SK-N-SH treated with all-trans-retinoic acid at 6 μM for 48 hours (cell line): ENCODE measurements around the gene ACBD5.
A peak's percentile ranks its signal among the peaks of the same experiment; 100 is the strongest.

Experiments used
- ATAC-seq: fragments of 200-7000 bp; cut with Tn5 transposase; 3 replicates; pipeline ENCODE4 v1.9.1; 2020; ENCODE audit warnings: mild to moderate bottlenecking, moderate library complexity
- ARNTL ChIP-seq: fragments of 450-650 bp; formaldehyde crosslinking; IDR thresholded peaks from 2 replicates; pipeline ENCODE4 v1.5.0; 2020; ENCODE audit warnings: low read depth, mild to moderate bottlenecking, moderate library complexity, borderline replicate concordance
- BACH2 ChIP-seq: fragments of 250-450 bp; sonication (Bioruptor Pico); IDR thresholded peaks from 2 replicates; pipeline ENCODE4 v1.9.0; 2021; ENCODE audit warnings: mild to moderate bottlenecking, borderline replicate concordance
- CSDC2 ChIP-seq: fragments of 250-450 bp; sonication (Bioruptor Pico); IDR thresholded peaks from 2 replicates; pipeline ENCODE4 v1.5.0; 2020; ENCODE audit warnings: mild to moderate bottlenecking, moderate library complexity
- ESRRG ChIP-seq: fragments of 250-450 bp; sonication (Bioruptor Pico); IDR thresholded peaks from 2 replicates; pipeline ENCODE4 v1.6.1; 2021; ENCODE audit warnings: mild to moderate bottlenecking
- GLIS3 ChIP-seq: fragments of 250-450 bp; sonication (Bioruptor Pico); IDR thresholded peaks from 2 replicates; pipeline ENCODE4 v1.5.0; 2020; ENCODE audit warnings: mild to moderate bottlenecking, moderate library complexity
- ISL1 ChIP-seq: fragments of 250-450 bp; sonication (Bioruptor Pico); IDR thresholded peaks from 2 replicates; pipeline ENCODE4 v2.1.2; 2022; ENCODE audit warnings: mild to moderate bottlenecking, moderate library complexity
- PPARA ChIP-seq: fragments of 250-450 bp; sonication (Bioruptor Pico); IDR thresholded peaks from 2 replicates; pipeline ENCODE4 v1.5.0; 2020; ENCODE audit warnings: mild to moderate bottlenecking, borderline replicate concordance
- RARB ChIP-seq: fragments of 250-450 bp; sonication (Bioruptor Pico); IDR thresholded peaks from 2 replicates; pipeline ENCODE4 v1.8.0; 2021; ENCODE audit warnings: mild to moderate bottlenecking, moderate library complexity
- SNAI2 ChIP-seq: fragments of 250-450 bp; sonication (Bioruptor Pico); IDR thresholded peaks from 2 replicates; pipeline ENCODE4 v1.5.0; 2020; ENCODE audit warnings: mild to moderate bottlenecking, moderate library complexity
- TOX ChIP-seq: fragments of 250-450 bp; sonication (Bioruptor Pico); IDR thresholded peaks from 2 replicates; pipeline ENCODE4 v1.8.0; 2021; ENCODE audit warnings: mild to moderate bottlenecking, moderate library complexity, borderline replicate concordance
- TSHZ2 ChIP-seq: fragments of 250-450 bp; sonication (Bioruptor Pico); IDR thresholded peaks from 2 replicates; pipeline ENCODE4 v1.5.0; 2020; ENCODE audit warnings: mild to moderate bottlenecking, moderate library complexity
- ZFP3 ChIP-seq: fragments of 250-450 bp; sonication (Bioruptor Pico); IDR thresholded peaks from 2 replicates; pipeline ENCODE4 v1.5.0; 2020; ENCODE audit warnings: mild to moderate bottlenecking, moderate library complexity
- ZFP30 ChIP-seq: fragments of 450-650 bp; formaldehyde crosslinking; IDR thresholded peaks from 2 replicates; pipeline ENCODE4 v1.5.0; 2022; ENCODE audit warnings: mild to moderate bottlenecking, moderate library complexity
- ZNF565 ChIP-seq: fragments of 450-650 bp; formaldehyde crosslinking; conservative IDR thresholded peaks from 2 replicates; pipeline ENCODE4 v1.5.0; 2020; ENCODE audit warnings: low read depth, mild to moderate bottlenecking, moderate library complexity
- ZNF70 ChIP-seq: fragments of 450-650 bp; formaldehyde crosslinking; IDR thresholded peaks from 2 replicates; pipeline ENCODE4 v1.5.0; 2020; ENCODE audit warnings: mild to moderate bottlenecking, moderate library complexity
- ZNF8 ChIP-seq: fragments of 450-650 bp; formaldehyde crosslinking; IDR thresholded peaks from 2 replicates; pipeline ENCODE4 v1.5.0; 2020; ENCODE audit warnings: mild to moderate bottlenecking, moderate library complexity
- TF ChIP-seq, protein P1 (sequence below): fragments of 250-450 bp; sonication (Bioruptor Pico); IDR thresholded peaks from 2 replicates; pipeline ENCODE4 v1.8.0; 2020; ENCODE audit warnings: mild to moderate bottlenecking, moderate library complexity, borderline replicate concordance
- TF ChIP-seq, protein P2 (sequence below): fragments of 250-450 bp; sonication (Bioruptor Pico); IDR thresholded peaks from 2 replicates; pipeline ENCODE4 v1.5.1; 2021; ENCODE audit warnings: mild to moderate bottlenecking, moderate library complexity
- TF ChIP-seq, protein P3 (sequence below): fragments of 250-450 bp; sonication (Bioruptor Pico); IDR thresholded peaks from 2 replicates; pipeline ENCODE4 v1.8.0; 2021; ENCODE audit warnings: low read depth, mild to moderate bottlenecking, moderate library complexity, borderline replicate concordance

The ACBD5 gene

DNA sequence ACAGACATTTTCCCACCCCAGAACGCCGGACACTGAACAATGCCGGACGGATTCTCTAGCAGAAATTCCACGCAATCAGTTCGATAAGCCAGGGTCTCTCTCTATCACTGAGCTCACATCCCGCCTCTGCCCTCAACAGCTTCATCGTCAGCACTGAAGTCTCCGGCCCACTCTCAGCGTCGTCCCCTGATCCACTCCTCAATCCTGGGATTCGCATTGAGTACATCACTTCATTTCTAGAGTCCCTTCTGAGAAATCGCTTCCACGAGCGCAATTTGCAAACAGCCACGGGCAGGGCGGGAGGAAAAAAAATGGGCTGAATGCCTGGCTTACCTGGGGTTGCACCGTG lies 86.8 kb downstream of the ACBD5 start:
- ATAC-seq = peak; percentile 21
- TF ChIP-seq TOX (CRISPR knock-in tag) (no peak), ESRRG (CRISPR knock-in tag) (no peak), SNAI2 (CRISPR knock-in tag) (no peak), TSHZ2 (CRISPR knock-in tag) (no peak), RARB (CRISPR knock-in tag) (no peak), GLIS3 (no peak), ZNF70 (no peak), PPARA (CRISPR knock-in tag) (no peak), ZNF565 (CRISPR knock-in tag) (no peak), ZNF8 (CRISPR knock-in tag) (no peak), ARNTL (CRISPR knock-in tag) (no peak), BACH2 (CRISPR knock-in tag) (no peak), CSDC2 (CRISPR knock-in tag) (no peak), ZFP30 (no peak), ZFP3 (CRISPR knock-in tag) (no peak), ISL1 (no peak)
- TF ChIP-seq, protein P1, sequence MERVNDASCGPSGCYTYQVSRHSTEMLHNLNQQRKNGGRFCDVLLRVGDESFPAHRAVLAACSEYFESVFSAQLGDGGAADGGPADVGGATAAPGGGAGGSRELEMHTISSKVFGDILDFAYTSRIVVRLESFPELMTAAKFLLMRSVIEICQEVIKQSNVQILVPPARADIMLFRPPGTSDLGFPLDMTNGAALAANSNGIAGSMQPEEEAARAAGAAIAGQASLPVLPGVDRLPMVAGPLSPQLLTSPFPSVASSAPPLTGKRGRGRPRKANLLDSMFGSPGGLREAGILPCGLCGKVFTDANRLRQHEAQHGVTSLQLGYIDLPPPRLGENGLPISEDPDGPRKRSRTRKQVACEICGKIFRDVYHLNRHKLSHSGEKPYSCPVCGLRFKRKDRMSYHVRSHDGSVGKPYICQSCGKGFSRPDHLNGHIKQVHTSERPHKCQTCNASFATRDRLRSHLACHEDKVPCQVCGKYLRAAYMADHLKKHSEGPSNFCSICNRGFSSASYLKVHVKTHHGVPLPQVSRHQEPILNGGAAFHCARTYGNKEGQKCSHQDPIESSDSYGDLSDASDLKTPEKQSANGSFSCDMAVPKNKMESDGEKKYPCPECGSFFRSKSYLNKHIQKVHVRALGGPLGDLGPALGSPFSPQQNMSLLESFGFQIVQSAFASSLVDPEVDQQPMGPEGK = no peak
- TF ChIP-seq, protein P2, sequence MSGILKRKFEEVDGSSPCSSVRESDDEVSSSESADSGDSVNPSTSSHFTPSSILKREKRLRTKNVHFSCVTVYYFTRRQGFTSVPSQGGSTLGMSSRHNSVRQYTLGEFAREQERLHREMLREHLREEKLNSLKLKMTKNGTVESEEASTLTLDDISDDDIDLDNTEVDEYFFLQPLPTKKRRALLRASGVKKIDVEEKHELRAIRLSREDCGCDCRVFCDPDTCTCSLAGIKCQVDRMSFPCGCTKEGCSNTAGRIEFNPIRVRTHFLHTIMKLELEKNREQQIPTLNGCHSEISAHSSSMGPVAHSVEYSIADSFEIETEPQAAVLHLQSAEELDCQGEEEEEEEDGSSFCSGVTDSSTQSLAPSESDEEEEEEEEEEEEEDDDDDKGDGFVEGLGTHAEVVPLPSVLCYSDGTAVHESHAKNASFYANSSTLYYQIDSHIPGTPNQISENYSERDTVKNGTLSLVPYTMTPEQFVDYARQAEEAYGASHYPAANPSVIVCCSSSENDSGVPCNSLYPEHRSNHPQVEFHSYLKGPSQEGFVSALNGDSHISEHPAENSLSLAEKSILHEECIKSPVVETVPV (CRISPR knock-in tag) = no peak

DNA sequence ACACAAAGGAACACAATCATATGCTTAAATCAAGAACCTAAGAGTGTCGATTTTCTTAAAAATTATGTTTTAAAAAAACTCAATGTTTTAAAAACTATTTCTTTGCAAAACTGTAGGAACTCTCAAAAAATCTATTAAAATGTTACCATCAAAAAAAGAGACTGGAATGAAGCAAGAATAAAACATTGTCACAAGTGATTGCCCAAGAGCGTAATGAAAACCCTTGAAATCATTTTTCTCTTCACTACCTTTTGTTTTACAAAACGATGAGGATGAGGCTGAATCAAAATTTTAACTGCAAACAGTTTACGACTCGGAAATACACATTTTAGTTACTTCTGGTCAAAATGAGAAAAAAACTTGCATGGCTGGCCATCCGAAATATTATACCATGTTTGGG lies 87.3 kb downstream of the ACBD5 start:
- no peak for ATAC-seq
- TF ChIP-seq, protein P2 (CRISPR knock-in tag) = no peak
- TF ChIP-seq BACH2 (CRISPR knock-in tag) = no peak
- TF ChIP-seq GLIS3 = no peak

GRCh38 chr10:27152687-27153086 lies 87.9 kb downstream of the ACBD5 start:
- TF ChIP-seq TSHZ2 (CRISPR knock-in tag) = no peak
- TF ChIP-seq ZFP30 = no peak
- no peak for TF ChIP-seq PPARA (CRISPR knock-in tag)
- TF ChIP-seq, protein P3, sequence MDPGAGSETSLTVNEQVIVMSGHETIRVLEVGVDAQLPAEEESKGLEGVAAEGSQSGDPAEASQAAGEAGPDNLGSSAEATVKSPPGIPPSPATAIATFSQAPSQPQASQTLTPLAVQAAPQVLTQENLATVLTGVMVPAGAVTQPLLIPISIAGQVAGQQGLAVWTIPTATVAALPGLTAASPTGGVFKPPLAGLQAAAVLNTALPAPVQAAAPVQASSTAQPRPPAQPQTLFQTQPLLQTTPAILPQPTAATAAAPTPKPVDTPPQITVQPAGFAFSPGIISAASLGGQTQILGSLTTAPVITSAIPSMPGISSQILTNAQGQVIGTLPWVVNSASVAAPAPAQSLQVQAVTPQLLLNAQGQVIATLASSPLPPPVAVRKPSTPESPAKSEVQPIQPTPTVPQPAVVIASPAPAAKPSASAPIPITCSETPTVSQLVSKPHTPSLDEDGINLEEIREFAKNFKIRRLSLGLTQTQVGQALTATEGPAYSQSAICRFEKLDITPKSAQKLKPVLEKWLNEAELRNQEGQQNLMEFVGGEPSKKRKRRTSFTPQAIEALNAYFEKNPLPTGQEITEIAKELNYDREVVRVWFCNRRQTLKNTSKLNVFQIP (CRISPR knock-in tag) = no peak
- no peak for TF ChIP-seq GLIS3
- TF ChIP-seq, protein P1 = no peak
- TF ChIP-seq RARB (CRISPR knock-in tag) = no peak
- TF ChIP-seq, protein P2 (CRISPR knock-in tag) = no peak
- no peak for ATAC-seq
